MCF 10A (cell line): ENCODE data around the gene COBL. TPM values are rescaled to one million over a fixed set of nuclear protein-coding genes. Genes with fewer than 3 reads are reported as not detected.

ENCODE experiments used
- BruUV-seq: library from RNA; stranded (reverse); fragments of 400-500 nt; replicated peaks from 2 replicates; lab custom pipeline; 2021; lab: Mats Ljungman, UMichigan
- CTCF ChIA-PET: fragments of 300-600 bp; sonication (Branson Sonifier 250); formaldehyde crosslinking; extraction: SDS; loops from one replicate; lab custom pipeline; 2021; ENCODE audit warnings: antibody characterized with exemption, inconsistent platforms; lab: Yijun Ruan, JAX
- POLR2A ChIA-PET: fragments of 300-600, 350-650 bp; sonication (Branson Sonifier 250); formaldehyde crosslinking; extraction: SDS; loops from one replicate; lab custom pipeline; 2020; ENCODE audit warnings: antibody characterized with exemption, inconsistent platforms; lab: Yijun Ruan, JAX
- DNase-seq: peaks from one replicate; pipeline ENCODE4 v3.0.0-alpha.2; 2018; ENCODE audit not compliant: unreplicated experiment
- H3K27ac Mint-ChIP-seq: one replicate; pipeline ENCODE4 v1.8.0; 2022; ENCODE audit warnings: mild to moderate bottlenecking, low read depth, mixed read lengths; ENCODE audit not compliant: unreplicated experiment
- H3K27me3 Mint-ChIP-seq: one replicate; pipeline ENCODE4 v1.8.0; 2022; ENCODE audit warnings: mixed read lengths; ENCODE audit not compliant: insufficient read depth, unreplicated experiment
- H3K36me3 Mint-ChIP-seq: one replicate; pipeline ENCODE4 v1.8.0; 2022; ENCODE audit warnings: mild to moderate bottlenecking, moderate library complexity, mixed read lengths; ENCODE audit not compliant: insufficient read depth, unreplicated experiment
- H3K4me1 Mint-ChIP-seq: one replicate; pipeline ENCODE4 v1.8.0; 2022; ENCODE audit warnings: mixed read lengths; ENCODE audit not compliant: insufficient read depth, unreplicated experiment
- H3K4me3 Mint-ChIP-seq: one replicate; pipeline ENCODE4 v1.8.0; 2022; ENCODE audit warnings: mild to moderate bottlenecking, moderate library complexity, mixed read lengths; ENCODE audit not compliant: unreplicated experiment
- H3K9me3 Mint-ChIP-seq: one replicate; pipeline ENCODE4 v1.8.0; 2022; ENCODE audit warnings: mixed read lengths; ENCODE audit not compliant: unreplicated experiment
- CTCF ChIP-seq: fragments of 200-600 bp; IDR thresholded peaks from one replicate; pipeline ENCODE4 v1.8.0; 2022; ENCODE audit warnings: antibody characterized with exemption, mild to moderate bottlenecking; ENCODE audit not compliant: unreplicated experiment
- intact Hi-C: fragments of 100-400 bp; cut with micrococcal nuclease; formaldehyde crosslinking; loops from 2 replicates; pipeline ENCODE4 v1.14.1; 2022
- total RNA-seq: library from RNA; stranded (reverse); gene quantifications from 2 replicates; pipeline ENCODE4 v1.2.3, GENCODE V29; 2022

Gene COBL
- total RNA-seq, 1 experiment from 2014 or later: 12.3 TPM

- CTCF ChIA-PET: interaction anchor here (0.9 to 2.9 kb wide), 2 partner anchors 14 to 34 kb away, joined by 4 to 22 read pairs; no protein-coding TSS in a partner anchor
- no peak overlapping the region for H3K4me3 Mint-ChIP-seq
- intact Hi-C loops: no loop called here
- POLR2A ChIA-PET: interaction anchor here (0.7 to 1.6 kb wide), 2 partner anchors 9 to 13 kb away, joined by 3 to 5 read pairs; no protein-coding TSS in a partner anchor
- H3K27ac Mint-ChIP-seq: no peak overlapping the region
- TF ChIP-seq CTCF: no peak
- BruUV-seq: no TSS peak
- H3K9me3 Mint-ChIP-seq: no peaks in the 10 kb centered on the region
- peaks cover 10% of the 10 kb centered on the region for H3K4me1 Mint-ChIP-seq
- H3K27me3 Mint-ChIP-seq: no peaks in the 10 kb centered on the region
- peaks cover under 1% of the 10 kb centered on the region for H3K36me3 Mint-ChIP-seq
- DNase-seq: no peak
These were observed 189.0 kb downstream of the COBL start for GRCh38 chr7:51127618-51127904.

- Mint-ChIP-seq H3K27me3 (no peaks in the 10 kb centered on the region), H3K9me3 (no peaks in the 10 kb centered on the region), H3K27ac (no peak overlapping the region), H3K4me3 (no peak overlapping the region), H3K4me1 (peaks cover 10% of the 10 kb centered on the region), H3K36me3 (no peaks in the 10 kb centered on the region)
- intact Hi-C loops: no loop called here
- DNase-seq: no peak
- ChIA-PET CTCF (interaction anchor here (0.5 to 2.9 kb wide), 3 partner anchors 15 to 660 kb away, joined by 4 to 22 read pairs (median 4); no protein-coding TSS in a partner anchor), POLR2A (interaction anchor here (0.7 to 1.6 kb wide), 3 partner anchors 8 to 312 kb away, joined by 3 to 5 read pairs (median 3); no protein-coding TSS in a partner anchor)
- no peak for TF ChIP-seq CTCF
- no TSS peak for BruUV-seq
These were observed 189.6 kb downstream of the COBL start for GRCh38 chr7:51126813-51127617.

GRCh38 chr7:51126324-51126723 is 190.3 kb downstream of the COBL start:
- ChIA-PET CTCF (interaction anchor here (2.9 kb wide), 1 partner anchor 15 kb away, joined by 22 read pairs; no protein-coding TSS in a partner anchor), POLR2A (interaction anchor here (0.7 to 1.6 kb wide), 2 partner anchors 15 to 313 kb away, joined by 3 to 5 read pairs; no protein-coding TSS in a partner anchor)
- no peak for DNase-seq
- intact Hi-C loops: no loop called here
- no TSS peak for BruUV-seq
- no peaks in the 10 kb centered on the region for H3K9me3 Mint-ChIP-seq
- no peak for TF ChIP-seq CTCF
- no peaks in the 10 kb centered on the region for H3K27me3 Mint-ChIP-seq
- H3K4me1 Mint-ChIP-seq: peaks cover 10% of the 10 kb centered on the region
- H3K27ac Mint-ChIP-seq: no peak overlapping the region
- H3K4me3 Mint-ChIP-seq: no peak overlapping the region
- no peaks in the 10 kb centered on the region for H3K36me3 Mint-ChIP-seq

GRCh38 chr7:51124321-51124720 is 192.3 kb downstream of the COBL start:
- CTCF ChIA-PET: no interaction called here

More at GRCh38 chr7:51124321-51124720, 192.3 kb downstream of the COBL start:
- POLR2A ChIA-PET: no interaction called here
- H3K36me3 Mint-ChIP-seq: no peaks in the 10 kb centered on the region
- no TSS peak for BruUV-seq
- peaks cover 10% of the 10 kb centered on the region for H3K4me1 Mint-ChIP-seq
- no peak for TF ChIP-seq CTCF
- H3K4me3 Mint-ChIP-seq: no peak overlapping the region
- DNase-seq: no peak
- no peaks in the 10 kb centered on the region for H3K27me3 Mint-ChIP-seq
- H3K9me3 Mint-ChIP-seq: no peaks in the 10 kb centered on the region
- intact Hi-C loops: no loop called here
- no peak overlapping the region for H3K27ac Mint-ChIP-seq
